A673 (cell line): ENCODE data around the gene RNF180.

Experiments used
- EZH2 ChIP-seq: fragments of 200-600 bp; sonication (generic); IDR thresholded peaks from 2 replicates; pipeline ENCODE4 v1.6.1; 2017; ENCODE audit warnings: borderline replicate concordance, low read depth, mild to moderate bottlenecking, mixed read lengths, antibody characterized with exemption, low read length; ENCODE audit not compliant: poor library complexity, severe bottlenecking
- TF ChIP-seq, protein P1 (sequence below): fragments of 300-800, 200-600 bp; sonication (generic); conservative IDR thresholded peaks from 2 replicates; pipeline ENCODE4 v1.5.1; 2017; ENCODE audit warnings: low read depth, mild to moderate bottlenecking, antibody characterized with exemption, low read length, moderate library complexity, mixed read lengths

DNA sequence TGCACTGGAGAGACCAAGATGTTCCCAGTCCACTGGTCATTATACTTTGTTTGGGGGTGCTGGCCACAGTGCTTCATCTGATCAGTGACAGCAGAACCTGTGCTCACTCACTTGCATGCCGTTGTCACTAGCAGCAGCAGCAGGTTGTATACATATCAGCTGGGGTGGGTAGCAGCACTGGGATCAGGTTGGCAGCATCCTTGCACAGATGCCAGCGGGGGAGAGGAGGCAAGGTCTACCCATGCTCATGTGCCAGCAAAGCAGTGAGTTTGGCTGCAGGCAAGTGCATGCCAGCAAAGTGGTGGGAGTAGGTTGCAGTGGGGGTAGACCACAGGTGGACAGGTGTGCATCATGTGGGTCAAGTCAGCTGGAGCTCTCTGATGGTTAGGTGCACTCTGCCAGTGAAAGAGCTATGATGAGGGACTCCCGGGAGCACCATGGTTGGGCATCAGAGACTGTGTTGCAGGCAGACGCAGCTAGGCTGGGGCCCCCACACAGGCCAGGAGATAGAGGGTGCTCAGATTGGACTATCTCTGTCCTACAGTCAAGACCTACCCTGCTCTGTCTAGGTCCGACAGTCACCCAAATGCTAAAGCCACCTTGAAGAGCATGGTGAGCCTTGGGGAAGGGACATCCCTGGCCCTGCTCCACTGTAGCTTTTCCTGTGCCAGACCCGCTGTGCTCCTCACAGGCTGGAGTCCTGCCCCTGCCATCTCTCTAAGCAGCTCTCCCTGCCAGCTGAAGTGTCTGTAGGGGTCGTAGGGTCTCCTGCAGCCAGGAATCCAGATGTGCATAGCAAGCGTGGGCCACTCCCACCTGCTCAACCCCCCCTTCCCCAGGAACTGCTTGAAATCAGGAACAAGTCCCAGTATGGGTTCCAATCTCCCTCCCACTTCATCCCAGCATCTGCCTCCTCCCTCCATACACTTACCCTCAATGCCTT, 119.8 kb downstream of the RNF180 start:
- TF ChIP-seq, protein P1, sequence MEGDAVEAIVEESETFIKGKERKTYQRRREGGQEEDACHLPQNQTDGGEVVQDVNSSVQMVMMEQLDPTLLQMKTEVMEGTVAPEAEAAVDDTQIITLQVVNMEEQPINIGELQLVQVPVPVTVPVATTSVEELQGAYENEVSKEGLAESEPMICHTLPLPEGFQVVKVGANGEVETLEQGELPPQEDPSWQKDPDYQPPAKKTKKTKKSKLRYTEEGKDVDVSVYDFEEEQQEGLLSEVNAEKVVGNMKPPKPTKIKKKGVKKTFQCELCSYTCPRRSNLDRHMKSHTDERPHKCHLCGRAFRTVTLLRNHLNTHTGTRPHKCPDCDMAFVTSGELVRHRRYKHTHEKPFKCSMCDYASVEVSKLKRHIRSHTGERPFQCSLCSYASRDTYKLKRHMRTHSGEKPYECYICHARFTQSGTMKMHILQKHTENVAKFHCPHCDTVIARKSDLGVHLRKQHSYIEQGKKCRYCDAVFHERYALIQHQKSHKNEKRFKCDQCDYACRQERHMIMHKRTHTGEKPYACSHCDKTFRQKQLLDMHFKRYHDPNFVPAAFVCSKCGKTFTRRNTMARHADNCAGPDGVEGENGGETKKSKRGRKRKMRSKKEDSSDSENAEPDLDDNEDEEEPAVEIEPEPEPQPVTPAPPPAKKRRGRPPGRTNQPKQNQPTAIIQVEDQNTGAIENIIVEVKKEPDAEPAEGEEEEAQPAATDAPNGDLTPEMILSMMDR: no peak
- TF ChIP-seq EZH2: no peak
